SK-N-SH (cell line): ENCODE measurements around the gene VWF.

Experiments
- CTCF ChIP-seq: fragments of 200-600 bp; sonication (generic); IDR thresholded peaks from 2 replicates; pipeline ENCODE4 v1.6.1; 2017; ENCODE audit warnings: antibody characterized with exemption, mild to moderate bottlenecking, moderate library complexity
- FOXM1 ChIP-seq: IDR thresholded peaks from 2 replicates; pipeline ENCODE4 v1.4.0; 2012; ENCODE audit warnings: low read depth, mild to moderate bottlenecking
- NFIC ChIP-seq: IDR thresholded peaks from 2 replicates; pipeline ENCODE4 v1.4.0; 2012; ENCODE audit warnings: borderline replicate concordance

- TF ChIP-seq NFIC (no peak), FOXM1 (no peak), CTCF (no peak)
Measured at GRCh38 chr12:6059221-6059620, 65.2 kb downstream of the VWF start.
